Suppressor macrophage treated with lipopolysaccharide for 1 hour (primary cell): ENCODE data around the gene SP2.
"Not testable (repeated sequence)": the region's sequence is repeated elsewhere in the genome, so short reads cannot be mapped to it uniquely, and the experiment has no call there.

Source experiments
- DNase-seq, 3 donors: peaks; one replicate each; pipeline ENCODE4 v3.0.0-alpha.2; 2020 to 2022

The SP2 gene

GRCh38 chr17:47925678-47925988 is 29.6 kb downstream of the SP2 start:
- DNase-seq, result no peak

- no peak for DNase-seq
These were observed 31.9 kb downstream of the SP2 start for GRCh38 chr17:47927821-47928400.

- DNase-seq, result no peak
These were observed 32.4 kb downstream of the SP2 start for GRCh38 chr17:47928415-47928814.

DNA sequence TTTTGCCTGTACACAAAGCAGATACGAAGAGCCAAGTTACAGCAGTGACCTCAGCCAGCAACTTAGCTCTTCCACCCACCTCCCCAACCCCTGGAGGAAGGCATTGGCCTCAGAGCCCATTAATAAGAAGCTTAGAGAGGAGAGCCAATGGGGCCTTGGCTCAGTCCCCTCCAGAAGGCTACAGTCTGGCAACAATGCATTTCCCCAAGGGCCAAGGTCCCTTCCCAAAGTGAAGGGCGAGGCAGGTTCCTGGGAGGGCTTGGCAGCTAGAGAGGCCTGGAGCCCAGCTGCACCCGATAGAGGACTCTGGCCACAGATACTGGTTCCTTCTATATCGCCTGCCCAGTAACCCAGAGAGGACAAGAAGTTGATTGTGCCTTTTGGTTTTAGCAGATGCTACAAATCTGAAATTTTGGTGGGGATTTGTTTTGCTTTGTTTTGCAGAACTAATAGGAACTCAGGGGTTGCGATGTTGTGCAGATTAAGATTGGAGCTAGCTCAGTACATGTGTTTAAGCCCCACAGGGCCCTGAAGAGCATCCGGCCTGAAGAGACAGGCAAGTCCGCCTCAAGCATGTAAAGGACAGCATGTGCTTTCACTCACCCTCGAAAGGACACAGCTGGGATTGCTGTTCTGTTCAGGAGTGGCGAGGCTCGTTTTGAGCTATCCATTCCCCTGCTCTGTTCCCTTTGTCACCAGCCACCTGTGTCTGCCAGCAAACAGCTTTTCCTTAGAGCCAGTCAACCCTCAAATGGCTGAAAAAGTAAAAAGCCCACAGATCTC is 33.4 kb downstream of the SP2 start:
- DNase-seq, result no peak

DNA sequence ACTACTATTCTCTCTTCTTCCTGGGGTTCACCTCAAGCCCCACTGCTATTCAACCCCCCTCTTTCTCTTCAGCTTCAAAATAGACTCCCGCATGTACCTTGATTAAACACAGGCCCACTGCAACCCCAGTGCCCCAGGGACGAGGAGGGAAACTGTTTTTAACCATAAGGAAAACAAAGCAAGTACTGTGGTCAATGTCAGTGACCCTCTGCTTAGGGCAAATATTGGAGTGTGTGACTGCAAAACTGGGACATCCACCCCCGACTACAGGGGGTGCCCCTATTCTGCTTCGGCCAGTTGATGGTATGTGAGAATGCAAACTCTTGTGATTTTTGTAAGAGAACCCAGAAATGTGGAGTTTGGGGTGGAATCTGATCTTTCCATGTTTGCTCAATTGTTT is 35.8 kb downstream of the SP2 start:
- no peak for DNase-seq

DNA sequence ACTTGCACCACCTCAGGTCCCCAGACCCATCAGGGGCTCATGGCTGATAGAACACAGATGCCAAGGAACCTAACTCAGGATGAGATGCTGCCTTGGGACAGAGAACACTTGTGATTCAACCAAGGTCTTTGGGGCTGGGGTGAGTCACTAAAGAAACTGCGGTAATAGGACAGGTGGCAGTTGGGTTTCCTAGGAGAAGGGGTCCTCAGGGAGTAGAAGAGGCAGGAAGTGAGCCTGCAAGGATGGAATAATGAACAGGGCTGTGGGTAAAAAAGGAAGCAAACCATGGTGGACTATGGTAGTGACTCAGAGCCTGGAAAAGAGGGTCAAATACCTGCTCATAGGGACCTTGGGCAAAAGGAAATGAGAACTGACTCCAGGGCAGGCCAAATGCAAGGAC is 38.8 kb downstream of the SP2 start:
- DNase-seq, result no peak

GRCh38 chr17:47935468-47935867 is 39.4 kb downstream of the SP2 start:
- DNase-seq, result not testable (repeated sequence)

DNA sequence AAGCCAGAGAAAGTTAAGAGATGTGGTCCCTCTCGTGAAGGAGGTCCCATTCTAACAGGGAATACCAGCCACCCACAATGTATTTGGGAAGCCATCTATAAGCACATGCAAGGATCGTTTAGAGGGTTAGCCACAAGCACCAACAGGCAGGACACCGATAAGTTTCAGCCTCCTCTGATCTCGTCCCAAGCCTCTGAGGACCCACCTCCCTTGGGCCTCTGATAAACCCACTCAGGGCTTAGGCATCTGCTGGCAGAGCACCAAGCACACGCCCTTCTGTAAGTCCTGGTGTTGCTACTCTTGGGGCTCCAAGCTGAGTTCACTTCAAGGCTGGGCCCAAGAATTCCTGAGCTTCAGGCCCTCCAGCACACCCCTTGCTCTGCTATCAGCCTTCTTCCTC is 39.9 kb downstream of the SP2 start:
- DNase-seq, result no peak

- DNase-seq, result peak; percentile 67 to 75 (median 71)
These were observed 41.9 kb downstream of the SP2 start for GRCh38 chr17:47937941-47938340.

DNA sequence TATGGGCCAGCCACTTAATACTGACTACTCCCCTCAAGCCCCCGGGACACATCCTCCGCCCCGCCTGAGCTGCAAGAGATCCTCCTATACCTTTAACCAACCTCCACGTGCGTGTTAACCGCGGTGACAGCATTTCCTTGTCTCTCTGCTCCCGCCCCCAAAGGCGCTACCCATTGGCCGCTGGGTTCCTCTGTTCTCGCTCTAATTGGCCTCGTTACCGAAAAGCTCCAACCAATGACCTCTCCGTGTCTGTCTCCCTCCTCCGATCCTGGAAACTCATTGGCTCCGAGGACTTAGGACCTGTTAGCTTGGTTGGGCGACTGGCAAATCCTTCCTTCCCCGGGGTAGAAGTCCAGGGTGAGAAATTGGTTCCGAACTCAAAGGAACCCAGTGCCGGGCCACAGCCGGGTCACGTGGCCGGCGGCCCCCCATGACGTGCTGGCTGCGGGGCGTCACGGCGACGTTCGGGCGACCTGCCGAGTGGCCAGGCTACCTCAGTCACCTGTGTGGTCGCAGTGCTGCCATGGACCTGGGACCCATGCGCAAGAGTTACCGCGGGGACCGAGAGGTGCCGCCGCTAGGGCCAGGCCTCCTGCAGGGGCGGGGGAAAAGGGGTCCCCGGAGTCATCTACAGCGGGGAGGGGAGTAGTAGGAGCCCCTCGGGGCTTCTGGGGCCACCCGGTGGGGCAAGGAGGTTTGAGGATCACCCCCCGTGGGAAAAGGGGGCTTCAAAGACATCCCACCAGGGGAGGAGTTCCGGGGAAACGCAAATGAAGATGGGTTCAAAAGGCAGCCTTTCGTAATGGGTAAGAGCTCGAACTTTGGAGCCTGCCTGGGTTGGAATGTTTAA is 45.4 kb downstream of the SP2 start, which contains the start of gene PNPO:
Gene PNPO (plus strand): TSS at position 326 of the 850 bp plus-strand sequence. CDS start 105 bp downstream, at position 431.
- DNase-seq, result peak; percentile 96 to 98 (median 98)

DNA sequence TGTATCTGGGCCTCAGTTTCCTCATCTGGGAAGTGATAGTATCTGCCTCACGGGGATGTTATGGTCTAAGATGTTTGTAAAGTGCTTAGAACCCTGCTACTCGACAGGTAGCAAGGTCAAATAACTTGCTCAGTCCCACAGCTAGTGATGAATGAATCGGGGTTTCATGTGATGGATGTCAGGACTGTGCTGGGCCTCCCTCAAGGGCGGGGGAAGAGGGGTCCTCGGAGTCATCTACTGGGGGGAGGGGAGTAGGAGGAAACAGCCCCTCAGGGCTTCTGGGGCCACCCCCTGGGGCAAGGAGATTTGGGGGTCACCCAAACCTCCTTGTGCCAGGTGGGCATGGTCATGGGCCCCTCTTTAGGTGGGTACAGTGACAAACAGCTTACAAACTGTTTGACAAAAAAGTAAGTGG is 46.1 kb downstream of the SP2 start:
- DNase-seq, result no peak

DNA sequence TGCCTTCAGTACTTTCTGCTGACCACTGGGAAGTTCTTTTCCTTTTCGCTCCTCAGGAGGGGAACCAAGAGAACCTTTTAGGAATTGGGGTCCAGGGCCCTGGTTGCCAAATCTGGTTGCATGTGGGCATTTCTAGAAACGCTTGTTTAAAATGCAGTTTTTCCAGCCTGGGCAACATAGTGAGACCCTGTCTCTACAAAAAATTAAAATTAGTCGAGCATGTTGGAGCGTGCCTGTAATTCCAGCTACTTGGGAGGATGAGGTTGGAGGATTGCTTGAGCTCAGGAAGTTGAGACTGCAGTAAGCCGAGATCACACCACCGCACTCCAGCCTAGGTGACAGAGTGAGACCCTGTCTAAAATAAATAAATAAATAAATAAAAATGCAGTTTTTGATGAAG is 46.5 kb downstream of the SP2 start:
- no peak for DNase-seq

GRCh38 chr17:47945080-47945479 is 49.0 kb downstream of the SP2 start:
- DNase-seq, result peak; percentile 64 to 77 (median 75)

GRCh38 chr17:47945529-47946508 is 49.8 kb downstream of the SP2 start:
- DNase-seq, result peak; percentile 68 to 80 (median 75)

GRCh38 chr17:47946516-47946915 is 50.5 kb downstream of the SP2 start:
- no peak for DNase-seq

GRCh38 chr17:47946929-47947397 is 50.9 kb downstream of the SP2 start:
- peak; percentile 75 to 85 (median 78) for DNase-seq

GRCh38 chr17:47948706-47949196 is 52.7 kb downstream of the SP2 start:
- no peak for DNase-seq

GRCh38 chr17:47949197-47949759 is 53.2 kb downstream of the SP2 start:
- DNase-seq, result peak; percentile 87 to 94 (median 87)

GRCh38 chr17:47949946-47950345 is 53.9 kb downstream of the SP2 start:
- no peak for DNase-seq

DNA sequence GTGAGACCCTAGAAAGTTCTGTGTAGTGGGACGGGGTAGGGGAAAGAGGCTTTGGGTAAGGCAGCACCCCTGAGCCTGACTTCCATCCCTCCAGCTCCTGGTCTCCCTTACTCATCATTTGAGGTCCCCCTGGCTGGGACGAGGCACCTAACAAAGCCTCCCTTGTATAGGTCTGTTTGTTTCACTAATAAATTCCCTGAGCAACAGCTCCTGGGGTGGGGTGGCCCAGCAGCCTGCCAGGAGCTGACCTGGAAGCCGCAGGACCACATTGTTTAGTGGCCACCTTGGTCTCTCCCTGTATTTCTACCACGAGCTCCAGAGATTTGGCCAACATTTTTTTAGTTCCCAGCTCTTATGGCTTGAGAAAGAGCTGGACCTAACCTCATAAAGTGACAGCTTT is 54.4 kb downstream of the SP2 start:
- no peak for DNase-seq

DNA sequence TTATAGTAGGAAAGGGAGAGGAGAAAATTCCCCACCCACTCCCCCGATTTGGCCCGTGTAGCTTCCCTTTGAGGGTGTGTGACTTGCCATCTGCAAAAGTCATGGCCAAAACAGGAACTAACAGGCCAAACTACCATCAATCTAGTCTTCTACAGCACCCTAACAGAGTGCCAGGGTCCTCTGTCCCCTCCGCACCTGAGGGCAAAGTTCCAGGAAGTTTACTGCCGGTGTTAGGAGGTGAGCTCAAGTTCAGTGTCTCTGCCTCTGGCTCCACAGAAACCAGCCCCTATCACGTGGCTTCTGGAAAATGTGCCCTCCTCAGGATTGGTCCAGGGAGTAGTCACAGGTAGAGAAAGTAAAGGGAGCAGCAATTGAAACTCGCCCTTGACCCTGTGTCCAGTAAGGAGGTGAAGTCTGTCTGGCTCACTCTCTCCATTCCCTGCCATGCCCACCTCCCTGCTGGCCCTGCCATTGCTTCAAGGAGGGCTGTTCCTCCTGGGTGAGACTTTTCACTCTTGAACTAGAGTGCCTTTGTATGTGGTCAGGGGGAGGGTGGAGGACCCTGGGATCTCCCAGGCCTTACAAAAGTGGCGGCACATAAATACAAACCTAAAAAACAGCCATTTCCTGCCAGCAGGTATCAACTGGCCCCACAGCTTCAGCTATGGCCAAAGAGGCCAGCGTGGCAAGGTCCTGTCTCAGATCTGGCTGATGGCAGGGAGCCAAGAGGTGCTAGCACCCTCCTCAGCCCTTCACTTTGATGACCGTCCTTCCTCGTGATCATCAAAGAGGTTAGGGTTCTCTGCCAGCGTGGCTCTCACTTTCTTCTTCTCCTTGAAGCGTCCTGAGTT is 56.4 kb downstream of the SP2 start:
- peak; percentile 84 to 88 (median 84) for DNase-seq
